ENCODE results near the gene TSFM. TPM values are rescaled to one million over a fixed set of nuclear protein-coding genes. Genes with fewer than 3 reads are reported as not detected.

The TSFM gene
- total RNA-seq, 1 donor, result 25.5 TPM

DNA sequence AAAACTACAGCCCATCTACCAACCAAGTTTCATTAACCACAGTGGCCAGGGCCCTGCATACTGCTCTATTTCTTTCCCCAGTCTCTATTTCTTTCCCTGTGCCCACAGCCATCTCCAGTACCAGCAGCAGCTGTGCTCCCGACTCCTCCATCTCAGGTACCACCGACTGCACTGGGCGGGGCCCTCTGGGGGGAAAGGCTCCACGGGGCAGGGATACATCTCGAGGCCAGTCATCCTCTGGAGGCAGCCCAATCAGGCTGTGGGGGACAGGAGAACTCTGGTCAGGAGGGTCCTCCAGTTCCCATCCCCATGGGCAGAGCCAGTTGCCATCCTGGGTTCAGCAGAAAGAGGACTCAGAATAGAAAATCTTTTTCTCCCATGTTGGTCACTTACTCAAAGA, 33.5 kb upstream of the TSFM start:
- H3K4me3 ChIP-seq (ENCODE audit: low read depth, low read length), result no peak overlapping the region
- TF ChIP-seq, protein P1, sequence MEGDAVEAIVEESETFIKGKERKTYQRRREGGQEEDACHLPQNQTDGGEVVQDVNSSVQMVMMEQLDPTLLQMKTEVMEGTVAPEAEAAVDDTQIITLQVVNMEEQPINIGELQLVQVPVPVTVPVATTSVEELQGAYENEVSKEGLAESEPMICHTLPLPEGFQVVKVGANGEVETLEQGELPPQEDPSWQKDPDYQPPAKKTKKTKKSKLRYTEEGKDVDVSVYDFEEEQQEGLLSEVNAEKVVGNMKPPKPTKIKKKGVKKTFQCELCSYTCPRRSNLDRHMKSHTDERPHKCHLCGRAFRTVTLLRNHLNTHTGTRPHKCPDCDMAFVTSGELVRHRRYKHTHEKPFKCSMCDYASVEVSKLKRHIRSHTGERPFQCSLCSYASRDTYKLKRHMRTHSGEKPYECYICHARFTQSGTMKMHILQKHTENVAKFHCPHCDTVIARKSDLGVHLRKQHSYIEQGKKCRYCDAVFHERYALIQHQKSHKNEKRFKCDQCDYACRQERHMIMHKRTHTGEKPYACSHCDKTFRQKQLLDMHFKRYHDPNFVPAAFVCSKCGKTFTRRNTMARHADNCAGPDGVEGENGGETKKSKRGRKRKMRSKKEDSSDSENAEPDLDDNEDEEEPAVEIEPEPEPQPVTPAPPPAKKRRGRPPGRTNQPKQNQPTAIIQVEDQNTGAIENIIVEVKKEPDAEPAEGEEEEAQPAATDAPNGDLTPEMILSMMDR (IDR thresholded peaks at IDR 0.05; ENCODE audit: insufficient read depth, low read depth, low read length), result no peak
- DNase-seq (ENCODE audit: low read depth), result no peak

DNA sequence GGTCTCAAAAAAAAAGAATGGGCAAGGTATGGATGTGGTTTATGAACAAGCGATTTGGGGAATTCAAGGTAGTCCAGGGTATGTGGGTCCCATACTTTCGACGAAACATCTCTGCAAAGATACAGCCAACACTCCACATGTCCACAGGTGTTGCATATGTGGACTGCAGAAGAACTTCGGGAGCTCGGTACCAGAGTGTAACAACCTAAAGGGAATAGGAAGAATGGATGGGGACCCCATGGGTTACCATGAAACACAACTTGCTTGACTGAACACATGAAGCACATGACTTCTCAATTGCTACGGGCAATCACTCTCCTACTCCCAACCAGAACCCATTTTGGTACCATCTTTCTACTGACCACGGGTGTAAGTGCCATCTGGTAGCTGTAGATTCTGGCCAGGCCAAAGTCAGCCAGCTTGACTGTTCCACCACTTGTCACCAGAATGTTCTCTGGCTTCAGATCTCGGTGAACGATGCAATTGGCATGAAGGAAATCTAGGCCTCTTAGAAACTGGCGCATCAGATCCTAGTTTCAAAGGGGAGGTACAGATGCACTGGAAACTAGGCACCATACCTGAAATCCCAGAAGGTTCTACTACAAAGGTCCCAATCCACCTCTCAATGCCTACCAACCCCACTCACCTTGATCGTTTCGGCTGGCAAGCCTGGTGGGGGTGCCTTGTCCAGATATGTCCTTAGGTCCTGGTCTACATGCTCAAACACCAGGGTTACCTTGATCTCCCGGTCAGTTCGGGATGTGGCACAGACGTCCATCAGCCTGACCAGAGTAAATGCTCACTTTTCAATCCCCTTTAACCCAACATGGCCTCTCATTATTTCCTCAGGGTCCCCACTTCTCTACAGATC, 31.8 kb upstream of the TSFM start:
- TF ChIP-seq, protein P1 (IDR thresholded peaks at IDR 0.05; ENCODE audit: insufficient read depth, low read depth, low read length), result no peak
- DNase-seq (ENCODE audit: low read depth), result no peak
- peak overlapping the region; percentile 73 for H3K4me3 ChIP-seq (ENCODE audit: low read depth, low read length)

DNA sequence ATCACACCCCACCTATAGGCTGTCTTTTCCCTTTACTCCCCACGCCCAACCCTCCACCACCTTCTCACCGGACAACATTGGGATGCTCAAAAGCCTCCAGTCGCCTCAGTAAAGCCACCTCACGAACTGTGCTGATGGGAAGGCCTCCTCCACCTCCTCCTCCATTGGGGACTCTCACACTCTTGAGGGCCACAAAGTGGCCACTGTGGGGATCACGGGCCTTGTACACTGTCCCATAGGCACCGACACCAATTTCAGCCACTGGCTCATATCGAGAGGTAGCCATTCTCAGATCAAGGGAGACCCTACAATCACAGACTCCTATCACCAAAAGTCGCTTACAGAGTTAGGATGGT, 31.2 kb upstream of the TSFM start:
- H3K4me3 ChIP-seq (ENCODE audit: low read depth, low read length), result peak overlapping the region; percentile 73
- DNase-seq (ENCODE audit: low read depth), result no peak
- TF ChIP-seq, protein P1 (IDR thresholded peaks at IDR 0.05; ENCODE audit: insufficient read depth, low read depth, low read length), result no peak

DNA sequence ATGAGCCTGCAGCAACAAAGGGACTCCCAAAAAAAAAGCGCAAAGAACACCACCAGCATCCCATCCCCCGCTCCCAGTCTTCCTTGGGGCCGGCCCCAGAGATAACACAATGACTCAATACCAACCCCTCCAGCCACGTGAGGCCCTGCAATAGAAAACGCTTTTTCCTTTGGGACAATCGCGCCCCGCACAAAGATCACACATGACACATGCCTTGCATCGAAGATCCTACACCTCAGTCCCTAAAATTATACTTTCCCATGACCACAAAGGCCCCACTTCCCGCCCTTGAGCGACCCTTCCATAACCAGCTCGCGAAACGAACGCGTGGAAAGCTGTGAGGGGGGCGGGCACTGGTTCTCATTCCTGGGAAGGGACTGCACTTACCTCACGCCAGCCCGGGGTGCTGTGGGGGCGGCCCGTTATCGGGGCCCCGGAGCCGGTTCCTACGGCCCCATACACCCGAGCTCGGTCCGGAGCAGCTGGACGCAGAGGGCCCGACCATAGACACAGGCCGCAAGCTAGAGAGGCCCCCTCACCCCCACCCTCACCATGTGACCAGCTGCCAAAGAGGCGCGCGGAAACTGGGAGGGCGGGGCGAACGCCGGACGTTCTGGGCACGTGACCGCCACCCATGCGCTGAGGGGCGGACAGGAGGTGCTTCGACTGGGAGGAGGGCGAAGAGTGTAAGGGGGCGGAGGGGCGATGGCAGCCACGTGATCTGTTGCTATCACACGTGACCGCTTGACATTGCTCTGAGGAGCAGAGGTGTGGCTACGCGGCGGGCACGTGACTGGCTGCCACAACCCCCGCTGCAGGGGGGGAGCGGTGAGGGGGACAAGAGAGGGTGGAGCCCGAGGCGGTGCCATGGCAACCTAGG, 30.6 kb upstream of the TSFM start, which contains the start of gene CDK4:
CDK4 (minus strand) TSS at position 523 of the 880 bp plus-strand sequence. CDS start 593 bp downstream, outside the sequence.
- TF ChIP-seq, protein P1 (IDR thresholded peaks at IDR 0.05; ENCODE audit: insufficient read depth, low read depth, low read length), result no peak
- peak within 1 kb of the TSS; percentile 73 for H3K4me3 ChIP-seq (ENCODE audit: low read depth, low read length)
- peak; percentile 100 for DNase-seq (ENCODE audit: low read depth)

DNA sequence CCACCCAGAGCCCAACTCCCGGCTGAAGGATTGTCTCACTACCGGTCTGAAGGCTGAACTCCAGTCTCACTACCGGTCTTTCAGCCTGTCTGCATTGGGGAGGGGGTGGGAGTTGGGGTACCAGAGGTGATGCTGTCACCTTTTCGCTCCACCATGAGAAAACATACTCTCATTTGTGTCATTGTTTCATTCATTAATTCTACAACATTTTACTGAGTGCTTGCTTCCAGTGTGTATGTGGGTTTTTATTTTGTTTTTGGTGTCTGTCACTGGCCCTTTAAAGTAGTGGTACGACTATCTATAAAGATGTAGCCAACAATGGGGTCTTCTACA, 30.0 kb upstream of the TSFM start:
- DNase-seq (ENCODE audit: low read depth), result no peak
- TF ChIP-seq, protein P1 (IDR thresholded peaks at IDR 0.05; ENCODE audit: insufficient read depth, low read depth, low read length), result no peak
- H3K4me3 ChIP-seq (ENCODE audit: low read depth, low read length), result peak overlapping the region; percentile 39

DNA sequence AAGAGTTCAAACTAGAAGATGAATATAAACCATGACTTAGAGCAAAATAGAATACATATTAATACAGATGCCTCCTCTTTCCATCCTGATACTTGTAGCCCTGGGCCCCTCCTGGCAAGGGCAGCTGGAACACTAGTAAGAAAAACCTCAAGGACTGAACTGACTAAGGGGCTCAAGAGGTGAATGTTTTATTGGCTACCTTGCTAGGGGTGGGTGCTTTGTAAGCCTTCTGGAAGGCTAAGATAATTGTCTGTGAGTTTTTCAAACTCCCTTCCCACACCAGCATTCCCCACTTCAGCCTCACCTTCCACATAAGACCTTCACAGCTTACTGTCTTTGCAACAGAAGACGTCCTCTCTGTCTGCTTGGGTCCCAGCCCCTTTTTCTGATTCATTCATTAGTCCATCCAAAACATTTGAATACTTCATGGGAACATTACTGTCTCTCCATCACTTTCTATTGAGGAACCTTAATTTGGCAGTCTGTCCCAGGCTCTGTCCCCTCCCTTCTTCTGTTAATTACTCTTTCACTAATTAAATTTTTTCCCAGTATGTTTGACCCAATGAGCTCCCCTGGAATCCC, 28.7 kb upstream of the TSFM start:
- H3K4me3 ChIP-seq (ENCODE audit: low read depth, low read length), result no peak overlapping the region
- TF ChIP-seq, protein P1 (IDR thresholded peaks at IDR 0.05; ENCODE audit: insufficient read depth, low read depth, low read length), result no peak
- no peak for DNase-seq (ENCODE audit: low read depth)
